ENCODE data around the gene ARL4D. TPM values are rescaled to one million over a fixed set of nuclear protein-coding genes. Genes with fewer than 3 reads are reported as not detected.
A peak's percentile ranks its signal among the peaks of the same experiment; 100 is the strongest.

ARL4D gene
- total RNA-seq, 1 donor from 2014 or later = 7.0 TPM

DNA sequence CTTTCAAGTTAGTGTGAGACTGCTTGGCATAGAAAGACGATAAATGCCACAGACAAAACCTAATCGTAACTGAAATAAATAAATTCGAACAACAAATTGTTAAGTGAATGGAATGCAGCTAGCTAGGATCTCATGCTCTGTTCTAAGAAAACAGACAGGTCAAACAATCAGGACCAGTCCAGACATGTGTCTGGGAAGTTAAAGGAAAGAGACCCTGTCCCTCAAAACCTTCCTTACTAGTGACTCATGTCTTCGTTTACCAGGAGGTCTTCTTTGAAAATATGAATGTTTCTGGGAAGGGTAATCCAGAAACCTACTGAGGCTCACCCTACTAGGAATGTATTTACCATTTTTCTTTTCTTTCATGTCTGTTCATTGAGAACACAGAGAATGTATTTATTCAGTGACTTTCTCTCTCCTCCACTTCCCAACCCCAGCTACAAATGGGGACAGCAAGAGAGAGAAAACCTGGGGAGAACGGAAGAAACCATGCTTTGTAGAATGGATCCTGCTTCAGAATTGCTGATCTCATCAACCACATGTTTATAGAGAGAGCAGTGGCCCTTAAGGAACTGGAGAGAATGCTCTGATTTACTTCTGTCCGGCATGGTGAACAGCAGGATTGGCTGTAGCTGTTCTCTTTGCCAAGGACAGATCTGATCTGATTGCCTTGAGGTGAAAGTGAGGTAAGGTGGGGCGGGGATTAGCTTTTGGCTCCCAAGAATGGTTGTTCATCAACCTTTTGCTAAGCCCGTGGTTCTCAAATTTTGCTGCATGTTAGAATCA lies 45.6 kb downstream of the ARL4D start:
- intact Hi-C loops (cut with DNase I) = no loop called here
- DNase-seq (no peak), ATAC-seq (ENCODE audit: poor library complexity) (no peak)

DNA sequence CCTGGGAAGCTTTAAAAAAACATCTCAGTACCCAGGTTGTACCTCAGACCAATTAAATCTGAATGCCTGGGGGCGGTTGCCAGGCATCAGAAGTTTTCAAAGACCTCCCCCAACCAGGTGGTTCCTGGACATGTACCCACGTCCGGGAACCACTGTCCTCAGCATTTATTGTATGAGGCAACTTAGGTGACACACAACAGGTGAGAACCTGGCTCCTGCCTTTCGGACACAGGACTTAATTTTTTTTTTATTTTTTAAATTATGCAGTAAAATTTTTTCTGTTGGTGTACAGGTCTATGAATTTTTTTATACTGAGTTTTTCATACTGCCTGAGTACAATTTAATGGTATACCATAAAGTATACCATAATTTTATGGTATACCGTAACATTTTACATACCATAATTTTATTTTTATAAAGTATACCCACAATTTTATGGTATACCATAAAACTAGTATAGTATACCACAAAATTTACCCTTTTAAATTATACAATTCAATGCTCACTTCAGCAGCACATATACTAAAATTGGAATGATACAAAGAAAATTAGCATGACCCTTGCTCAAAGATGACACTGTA lies 46.3 kb downstream of the ARL4D start:
- no peak for ATAC-seq (ENCODE audit: poor library complexity)
- intact Hi-C loops (cut with DNase I) = no loop called here

DNA sequence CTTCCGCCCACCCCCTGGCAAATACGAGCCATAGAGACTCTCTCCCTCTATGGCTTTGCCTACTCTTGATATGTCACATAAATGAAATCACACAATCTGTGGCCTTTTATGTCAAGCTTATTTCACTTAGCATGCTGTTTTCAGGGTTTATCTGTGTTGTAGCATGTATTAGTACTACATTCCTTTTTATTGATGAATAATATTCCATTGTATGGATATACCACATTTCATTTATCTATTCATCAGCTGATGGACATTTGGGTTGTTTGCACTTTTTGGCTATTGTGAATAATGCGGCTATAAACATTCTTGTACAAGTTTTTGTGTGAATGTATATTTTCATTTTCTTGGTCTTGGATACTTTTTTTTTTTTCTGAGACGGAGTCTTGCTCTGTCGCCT lies 48.0 kb downstream of the ARL4D start:
- no peak for ATAC-seq (ENCODE audit: poor library complexity)
- no peak for DNase-seq
- intact Hi-C loops (cut with DNase I) = no loop called here

More for the DNA sequence above, 46.3 kb downstream of the ARL4D start:
- DNase-seq = no peak

DNA sequence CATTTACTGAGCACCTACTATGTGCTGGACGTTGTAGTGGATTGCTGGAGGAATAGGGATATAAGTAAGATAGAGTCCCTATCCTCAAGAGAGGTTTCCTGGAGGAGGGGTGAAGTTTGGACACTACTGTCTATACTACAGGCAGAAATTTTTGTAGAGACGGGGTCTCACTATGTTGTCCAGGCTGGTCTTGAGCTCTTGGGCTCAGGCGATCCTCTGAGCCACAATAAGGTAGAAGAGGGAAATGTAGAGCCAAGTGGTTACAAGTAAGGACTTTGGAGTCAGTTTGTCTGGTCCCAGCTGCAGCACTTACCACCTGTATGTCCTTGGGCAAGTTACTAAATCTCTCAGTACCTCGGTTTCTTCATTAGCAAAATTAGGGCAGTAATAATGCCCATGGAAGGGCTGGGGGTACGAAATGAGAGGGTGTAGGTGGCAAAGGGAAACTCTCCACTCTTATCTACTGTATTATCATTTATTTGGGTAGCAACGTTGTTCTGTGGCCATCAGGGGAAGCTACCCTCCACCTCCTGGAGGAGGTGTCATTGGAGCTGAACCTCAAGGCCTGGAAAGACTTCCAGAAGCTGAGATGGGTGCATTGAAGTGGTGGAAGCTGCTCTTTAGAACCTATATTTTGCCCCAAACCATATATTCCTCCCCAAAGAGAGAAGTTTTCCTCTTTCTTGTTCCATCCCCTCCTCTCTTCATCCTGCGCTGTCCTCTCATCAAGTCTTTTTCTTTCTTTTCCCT lies 50.1 kb downstream of the ARL4D start:
- DNase-seq (no peak), ATAC-seq (ENCODE audit: poor library complexity) (no peak)
- intact Hi-C loops (cut with DNase I) = no loop called here

DNA sequence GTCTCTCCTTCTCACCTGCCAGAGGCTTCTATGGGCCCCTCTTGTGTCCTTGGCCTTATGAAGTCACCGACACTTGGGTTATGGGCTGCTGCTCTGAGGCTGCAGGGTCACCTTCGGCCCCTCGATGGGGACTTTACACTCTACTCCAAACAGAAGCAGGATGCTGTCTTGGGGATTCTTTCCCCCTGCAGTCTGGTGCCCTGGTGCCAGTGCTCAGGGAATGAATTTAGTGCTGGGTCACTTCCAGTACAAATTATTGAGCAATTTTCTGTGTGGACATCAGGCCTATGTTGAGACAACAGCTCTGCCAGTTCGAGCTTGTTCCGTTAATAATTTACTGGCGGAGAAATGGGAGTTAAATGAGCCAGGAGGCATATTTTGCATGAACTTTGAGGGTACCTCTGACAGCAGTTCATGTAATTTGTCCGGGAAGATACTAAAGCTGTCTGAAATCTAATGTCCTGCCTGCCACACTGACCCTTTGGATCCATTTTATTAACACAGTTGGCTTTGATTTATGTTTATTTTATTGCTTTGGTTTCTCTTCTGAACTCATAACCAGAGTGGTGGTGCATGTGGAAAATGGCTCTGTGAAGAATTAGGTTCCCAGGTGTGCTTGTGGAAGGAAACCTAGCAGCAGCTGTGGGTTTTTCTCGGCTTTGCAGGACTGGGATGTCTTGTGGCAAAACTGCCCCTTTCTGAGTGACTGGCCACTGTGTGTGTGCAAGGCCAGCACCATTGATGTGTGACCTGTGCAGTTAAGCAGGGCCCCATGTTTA lies 50.9 kb downstream of the ARL4D start:
- DNase-seq (no peak), ATAC-seq (ENCODE audit: poor library complexity) (peak; percentile 53)
- intact Hi-C loops (cut with DNase I) = no loop called here

Other genes starting within 250 kb of the ARL4D start
- gene NBR1, start 227.8 kb upstream of the ARL4D start, total RNA-seq = 91.1 TPM
- gene TMEM106A, start 187.1 kb upstream of the ARL4D start, total RNA-seq = 3.6 TPM
- gene CCDC200, start 170.4 kb upstream of the ARL4D start, total RNA-seq = not detected
- gene RNU2-1, start 165.0 kb upstream of the ARL4D start, total RNA-seq = 9,490 TPM
- gene DHX8, start 85.0 kb downstream of the ARL4D start, total RNA-seq = 26.1 TPM
- gene ETV4, start 147.3 kb downstream of the ARL4D start, total RNA-seq = 0.24 TPM